GM18520 (cell line): Measurements from ENCODE around the gene DPYD.

Experiments used
- ATAC-seq: cut with Tn5 transposase; IDR thresholded peaks from one replicate; pipeline ENCODE4 v1.9.1; 2021; ENCODE audit not compliant: unreplicated experiment

Gene DPYD

DNA sequence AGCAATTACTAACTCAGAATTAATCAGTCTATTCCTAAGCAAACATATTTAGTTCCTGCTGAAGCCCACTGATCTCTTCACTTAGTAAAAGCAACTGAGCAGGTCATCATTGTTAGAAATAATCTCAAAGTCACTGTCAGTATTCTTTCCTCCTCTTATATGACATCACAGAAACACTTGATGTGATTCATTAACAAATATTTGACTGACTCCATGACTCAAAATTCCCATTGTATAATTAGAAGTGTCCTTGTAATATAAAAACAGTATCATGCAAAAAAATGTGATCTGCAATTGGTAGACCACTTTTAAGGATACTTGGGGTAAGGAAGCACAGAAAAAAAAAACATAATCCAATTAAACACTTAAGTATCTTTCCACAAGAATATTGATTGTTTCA lies 194.4 kb downstream of the DPYD start:
- ATAC-seq, result no peak

DNA sequence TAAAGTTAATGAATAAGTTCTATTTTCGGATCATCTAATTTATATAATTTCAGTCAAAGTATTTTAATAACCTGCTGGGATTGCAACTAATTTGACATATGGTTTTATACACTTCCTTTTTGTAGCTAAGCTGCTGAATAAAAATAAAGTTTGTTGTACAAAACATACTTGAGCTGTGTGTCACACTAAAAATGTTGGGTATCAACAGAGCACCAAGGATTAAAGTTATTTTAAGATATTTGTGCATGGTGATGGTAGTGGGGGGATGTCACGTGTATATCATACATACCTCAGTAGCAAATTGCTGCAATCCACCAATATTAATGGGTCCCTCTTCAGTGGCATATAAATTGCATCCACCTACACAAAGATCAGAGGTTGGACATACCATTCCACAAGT lies 199.6 kb downstream of the DPYD start:
- no peak for ATAC-seq

DNA sequence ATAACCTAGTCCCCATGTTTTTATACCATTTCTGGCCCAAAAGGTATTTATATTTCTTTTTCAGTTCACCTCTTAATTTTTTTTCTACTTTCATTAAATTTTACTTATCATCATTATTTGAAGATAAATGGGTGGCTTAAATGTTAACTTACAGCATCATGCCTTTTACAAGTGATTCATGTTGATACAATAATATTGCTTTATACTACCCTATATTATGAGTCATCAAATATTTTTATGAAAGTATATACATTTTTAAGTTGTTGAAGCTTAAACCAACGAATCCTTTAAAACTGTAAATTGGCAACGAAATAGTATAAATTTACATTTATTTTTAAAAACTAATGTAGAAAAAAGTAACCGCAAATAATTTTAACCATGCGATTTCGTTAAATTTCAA lies 207.9 kb downstream of the DPYD start:
- no peak for ATAC-seq

DNA sequence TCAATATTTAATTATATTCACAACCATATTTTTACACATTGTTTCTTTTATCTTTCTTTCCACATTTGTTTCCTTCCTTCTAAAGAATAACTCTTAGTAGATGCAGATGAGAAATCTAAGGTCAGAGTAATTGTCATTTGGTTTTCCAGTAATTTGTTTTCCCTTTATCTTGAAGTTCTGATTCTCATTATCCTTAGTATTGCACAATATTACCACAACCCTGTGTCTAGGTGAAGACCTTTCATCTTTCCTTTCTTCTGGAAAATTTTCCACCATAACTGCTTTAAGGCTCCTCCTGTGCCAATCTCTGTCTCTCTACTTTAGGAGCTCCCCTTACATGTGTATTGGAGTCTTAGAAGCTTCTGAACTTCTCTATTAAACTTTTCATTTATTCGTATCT lies 209.0 kb downstream of the DPYD start:
- ATAC-seq, result no peak

DNA sequence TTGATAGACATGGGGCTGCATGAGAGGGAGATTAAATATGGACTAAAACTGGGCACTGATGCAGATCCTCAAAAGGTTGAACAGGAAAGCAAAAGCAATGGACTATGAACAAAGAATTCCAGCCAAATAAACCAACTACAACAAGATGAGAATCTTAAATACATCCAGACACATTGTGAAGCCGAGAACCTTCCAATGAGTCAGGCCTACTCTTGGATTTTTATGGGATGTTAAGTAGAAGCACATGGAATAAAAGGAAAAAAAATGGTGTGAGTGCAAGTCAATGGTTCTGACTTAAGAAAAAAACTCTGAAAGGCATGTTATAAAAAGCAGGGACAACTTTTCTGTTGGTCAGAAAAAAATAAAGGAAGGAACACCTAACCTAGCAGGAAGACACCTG lies 227.2 kb downstream of the DPYD start:
- ATAC-seq, result no peak

DNA sequence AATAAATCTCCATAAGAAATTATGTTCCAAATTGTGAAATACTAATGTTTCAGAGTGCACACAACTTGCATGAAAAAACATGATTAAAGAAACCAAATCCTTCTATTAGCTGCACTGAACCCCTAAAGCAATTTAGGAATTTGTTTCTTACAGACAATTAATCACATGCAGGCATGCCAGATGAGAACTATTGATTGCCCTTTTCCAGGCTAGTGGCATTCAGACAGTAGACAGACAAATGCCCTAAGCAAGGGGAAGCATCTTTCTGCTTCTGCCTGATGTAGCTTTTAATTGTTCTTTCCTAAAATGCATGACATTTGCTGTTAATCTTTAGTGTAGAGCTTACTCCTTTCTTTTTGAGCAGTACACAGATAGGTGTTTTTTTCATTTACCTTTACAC lies 229.5 kb downstream of the DPYD start:
- ATAC-seq, result no peak

DNA sequence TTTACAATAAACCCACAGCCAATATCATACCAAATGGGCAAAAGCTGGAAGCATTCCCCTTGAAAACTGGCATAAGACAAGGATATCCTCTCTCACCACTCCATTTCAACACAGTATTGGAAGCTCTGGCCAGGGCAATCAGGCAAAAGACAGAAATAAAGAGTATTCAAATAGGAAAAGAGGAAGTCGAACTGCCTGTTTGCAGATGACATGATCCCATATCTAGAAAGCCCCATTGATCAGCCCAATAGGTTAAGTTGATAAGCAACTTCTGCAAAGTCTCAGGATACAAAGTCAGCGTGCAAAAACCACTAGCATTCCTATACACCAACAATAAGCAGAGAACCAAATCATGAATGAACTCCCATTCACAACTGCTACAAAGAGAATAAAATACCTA lies 235.5 kb downstream of the DPYD start:
- ATAC-seq, result no peak

DNA sequence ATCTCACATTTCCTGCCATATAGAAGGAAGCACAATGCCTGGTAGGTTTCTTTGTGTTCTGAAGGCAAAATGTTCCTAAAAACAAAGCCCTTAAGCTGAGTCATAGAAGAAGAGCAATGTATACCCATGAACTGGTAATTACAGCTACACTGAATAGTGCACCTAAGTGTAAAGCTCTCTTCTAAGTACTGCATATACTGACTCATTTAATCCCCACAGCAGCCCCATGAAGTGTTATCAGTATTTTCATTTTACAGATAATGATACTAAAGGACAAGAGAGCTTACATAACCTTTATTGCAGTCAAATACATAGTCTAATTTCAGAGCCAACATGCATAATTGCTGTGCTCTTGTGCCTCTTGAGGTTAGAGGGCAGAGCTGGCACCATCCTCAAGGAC lies 239.9 kb downstream of the DPYD start:
- ATAC-seq, result no peak

DNA sequence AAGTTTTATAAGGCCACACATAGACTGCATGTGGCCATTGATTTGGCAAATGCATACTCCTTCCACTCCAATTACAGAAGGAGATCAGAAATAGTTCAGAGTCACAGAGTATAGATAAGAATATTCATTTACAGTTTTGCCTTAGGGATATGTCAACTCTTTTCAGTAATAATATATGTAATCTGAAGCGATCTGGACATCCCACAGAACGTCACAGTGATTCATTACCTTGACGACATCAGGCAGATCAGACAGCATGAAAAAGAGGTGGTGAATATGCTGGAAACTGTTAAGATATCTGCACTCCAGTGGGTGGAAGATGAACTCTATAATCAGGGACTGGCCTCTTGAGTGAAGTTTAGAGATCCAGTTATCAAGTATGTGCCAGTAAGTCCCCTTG lies 240.4 kb downstream of the DPYD start:
- no peak for ATAC-seq

DNA sequence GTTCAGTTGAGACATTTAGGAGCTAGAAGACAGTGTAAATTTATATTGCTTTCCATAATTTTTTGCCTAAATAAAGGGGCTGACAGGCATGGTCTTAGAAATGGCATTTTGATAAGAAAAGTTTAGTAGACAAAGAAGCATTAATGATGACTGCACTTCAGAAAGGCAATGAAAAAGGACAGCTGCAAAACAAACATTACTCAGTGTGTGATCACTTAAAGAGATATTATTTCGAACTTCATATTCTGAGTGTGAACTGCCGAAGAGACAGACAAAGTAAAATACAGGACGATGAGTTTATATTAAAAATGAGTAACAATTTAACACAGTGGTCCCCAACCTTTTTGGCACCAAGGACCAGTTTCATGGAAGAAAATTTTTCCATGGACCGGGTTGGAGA lies 243.1 kb downstream of the DPYD start:
- no peak for ATAC-seq

DNA sequence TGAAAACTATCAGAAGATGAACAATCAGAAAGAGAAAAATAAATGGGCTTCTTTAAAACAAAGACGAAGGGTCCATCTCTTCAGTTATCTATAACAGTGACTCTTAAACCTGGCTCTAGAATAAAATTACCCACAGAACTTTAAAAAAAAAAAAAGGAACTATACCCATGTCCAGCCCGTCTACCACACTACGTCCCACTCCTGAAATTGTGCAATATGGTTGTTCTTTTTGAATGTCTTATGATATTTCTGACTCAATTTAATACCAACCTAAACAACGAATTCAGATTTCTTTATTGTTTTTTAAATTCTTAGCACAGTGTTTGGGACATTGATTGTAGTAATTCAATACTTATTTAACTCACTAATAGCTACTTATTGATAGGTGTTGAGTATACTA lies 246.3 kb downstream of the DPYD start:
- no peak for ATAC-seq

DNA sequence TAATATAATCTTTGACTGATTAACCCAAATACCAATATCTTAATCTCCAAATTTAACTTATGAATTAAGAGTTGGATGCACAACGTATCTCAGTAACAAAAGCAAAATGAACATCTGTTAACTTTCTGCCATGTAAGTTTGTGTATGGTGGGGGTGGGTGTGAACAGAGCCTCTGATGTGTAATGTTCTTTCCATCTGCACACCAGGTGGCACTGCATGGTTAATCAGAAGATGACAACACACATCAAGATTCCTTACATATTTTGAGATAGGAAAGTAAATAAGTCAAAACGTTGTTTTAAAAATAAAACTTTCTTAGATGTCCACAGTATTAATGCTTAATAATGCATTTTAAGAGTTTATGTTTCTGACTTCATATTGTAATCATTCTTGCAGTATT lies 251.9 kb downstream of the DPYD start:
- no peak for ATAC-seq

DNA sequence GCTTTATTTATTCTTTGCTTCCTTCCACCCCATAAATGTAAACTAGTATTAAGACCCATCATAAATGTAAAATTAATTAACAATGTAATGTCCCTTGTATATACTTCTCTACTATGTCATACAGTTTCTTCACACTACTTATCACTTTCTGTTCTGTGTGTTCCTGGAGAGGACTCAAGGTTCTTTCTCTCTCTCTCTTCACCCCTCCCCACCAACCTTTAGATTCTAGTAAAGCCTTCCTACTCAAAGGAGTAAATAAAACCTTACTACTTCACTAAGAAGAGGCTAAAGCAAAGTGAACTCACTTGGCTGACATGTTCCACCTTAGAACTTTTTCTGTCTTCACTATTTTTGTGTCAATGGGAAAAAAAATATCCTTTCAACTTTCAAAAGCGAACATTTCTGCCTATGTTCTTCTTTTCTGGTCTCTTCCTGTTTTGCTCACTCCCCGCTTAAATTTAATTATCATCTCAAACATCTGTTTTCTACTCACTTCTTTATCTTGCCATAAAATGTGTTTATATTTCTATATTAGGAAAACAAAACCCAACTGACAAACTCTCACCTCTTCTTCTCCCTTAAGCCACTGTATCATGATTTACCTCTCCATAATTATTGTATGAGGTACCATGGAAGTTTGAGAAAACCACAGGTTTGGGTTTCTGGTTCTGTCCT lies 260.3 kb downstream of the DPYD start:
- ATAC-seq, result no peak

DNA sequence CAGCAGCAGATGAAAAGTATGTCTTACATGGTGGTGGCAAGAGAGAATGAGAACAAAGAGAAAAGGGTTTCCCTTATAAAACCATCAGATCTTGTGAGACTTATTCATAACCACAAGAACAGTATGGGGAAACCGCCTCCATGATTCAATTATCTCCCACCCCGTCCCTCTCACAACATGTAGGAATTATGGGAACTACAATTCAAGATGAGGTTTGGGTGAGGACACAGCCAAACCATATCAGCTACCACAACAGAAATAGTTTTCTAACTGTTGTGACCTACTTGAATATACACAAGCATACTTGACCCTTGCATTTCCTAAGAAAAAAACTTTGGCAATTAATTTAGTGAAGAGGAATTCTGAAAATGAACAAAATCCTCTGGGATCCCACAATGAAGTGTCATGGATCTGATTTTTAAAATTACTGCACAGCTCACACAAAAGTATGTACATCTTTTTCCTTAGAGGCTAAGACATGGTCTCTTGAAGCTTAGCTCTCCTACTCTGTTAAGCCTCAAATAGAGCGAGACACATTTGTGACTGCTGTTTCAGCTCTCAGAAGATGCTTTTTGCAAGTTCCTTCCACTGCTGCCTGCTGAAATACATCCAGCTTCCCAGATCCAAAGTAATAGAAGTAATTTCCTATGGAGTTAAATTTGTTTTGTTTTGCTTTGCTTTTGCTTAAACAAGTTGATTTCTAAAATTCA lies 265.8 kb downstream of the DPYD start:
- no peak for ATAC-seq

DNA sequence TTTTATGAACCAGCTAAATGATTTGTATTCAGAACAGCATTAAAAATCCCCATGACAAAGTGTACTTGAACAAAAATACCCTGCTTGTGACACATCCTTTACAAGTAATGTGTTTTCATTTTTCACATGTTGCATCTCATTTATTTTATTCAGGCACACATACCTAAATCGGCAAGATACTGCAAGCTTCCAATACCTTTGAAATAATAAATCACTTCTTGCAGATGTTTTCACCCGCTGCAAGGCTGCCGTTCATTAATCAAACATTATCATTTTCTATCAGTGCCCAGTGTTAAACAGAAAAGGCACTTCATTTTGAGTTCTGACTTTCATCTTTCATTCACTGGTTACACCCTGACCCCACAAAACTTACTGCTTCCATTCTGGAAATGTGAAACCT lies 269.6 kb downstream of the DPYD start:
- ATAC-seq, result no peak

DNA sequence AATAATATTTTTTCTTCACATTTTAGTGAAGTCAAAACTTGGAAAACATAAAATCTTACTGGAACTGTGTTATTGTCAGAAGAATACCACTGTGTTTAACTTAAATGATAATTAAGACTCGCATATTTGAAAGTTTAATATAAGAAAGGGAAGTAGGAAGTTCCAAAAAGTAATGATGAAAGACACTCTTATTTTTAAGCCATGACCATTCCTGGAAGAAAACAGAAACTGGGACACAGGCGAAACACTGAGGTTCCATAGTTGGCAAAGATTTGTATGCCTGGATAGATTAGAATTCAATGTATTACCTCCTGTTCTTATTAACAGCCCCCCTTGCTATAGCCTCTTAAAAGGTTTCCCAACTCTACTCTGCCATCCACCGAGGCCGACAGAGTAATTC lies 271.2 kb downstream of the DPYD start:
- ATAC-seq, result no peak

DNA sequence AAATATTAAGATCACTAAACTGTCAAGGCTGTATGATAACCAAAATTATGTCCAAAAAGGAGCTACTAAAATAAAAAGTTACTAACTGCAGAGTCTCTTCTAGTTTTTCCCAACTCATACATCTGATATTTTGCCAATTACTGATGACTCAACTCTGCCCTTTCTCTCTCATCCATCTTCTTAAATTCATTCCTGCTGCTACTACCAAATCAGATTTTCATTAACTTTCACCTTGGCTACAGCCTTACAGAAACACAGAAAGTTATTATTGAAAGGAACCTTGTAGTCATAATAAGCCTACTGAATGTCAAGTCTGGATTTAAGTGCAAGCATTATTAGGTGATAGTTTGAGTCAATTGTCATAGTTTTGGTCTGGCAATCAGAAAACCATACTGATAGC lies 273.1 kb downstream of the DPYD start:
- ATAC-seq, result no peak

DNA sequence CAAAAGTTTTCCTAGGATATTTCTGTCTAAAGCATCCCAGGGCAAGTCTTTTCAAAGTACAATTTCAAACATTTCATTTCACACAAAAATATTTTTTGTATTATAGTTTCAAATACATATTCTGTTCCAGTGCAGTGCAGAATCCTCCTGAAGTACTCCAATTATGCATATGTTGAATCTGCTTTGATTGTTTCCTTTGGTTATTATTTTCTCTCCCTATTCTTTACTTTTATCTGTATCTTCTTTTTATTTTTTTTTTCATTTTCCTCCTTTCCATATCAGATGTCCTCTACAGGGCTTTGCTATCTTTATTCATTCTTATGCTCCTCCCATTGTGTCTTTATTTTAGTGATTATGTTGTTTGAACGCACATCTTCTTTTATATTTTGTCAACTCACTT lies 274.8 kb downstream of the DPYD start:
- ATAC-seq, result no peak

DNA sequence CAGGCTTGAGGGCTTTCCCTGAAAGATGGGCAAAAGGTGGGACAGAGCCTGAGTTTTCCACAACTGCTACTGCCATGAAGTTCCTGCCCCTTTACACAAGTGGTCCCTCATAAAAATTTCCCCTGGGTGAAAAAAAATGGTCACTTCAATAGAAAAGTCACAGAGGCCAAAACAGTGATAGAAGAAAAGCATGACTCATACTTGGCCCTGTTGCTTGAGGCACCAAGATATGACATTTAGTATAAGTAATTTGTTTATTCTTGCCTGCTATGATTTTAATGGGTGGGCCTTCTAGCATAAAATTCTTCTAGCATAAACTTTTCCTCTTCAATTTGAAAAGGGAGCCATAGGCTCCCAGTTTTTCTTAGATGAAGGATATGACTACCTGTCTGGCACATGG lies 280.2 kb downstream of the DPYD start:
- no peak for ATAC-seq

DNA sequence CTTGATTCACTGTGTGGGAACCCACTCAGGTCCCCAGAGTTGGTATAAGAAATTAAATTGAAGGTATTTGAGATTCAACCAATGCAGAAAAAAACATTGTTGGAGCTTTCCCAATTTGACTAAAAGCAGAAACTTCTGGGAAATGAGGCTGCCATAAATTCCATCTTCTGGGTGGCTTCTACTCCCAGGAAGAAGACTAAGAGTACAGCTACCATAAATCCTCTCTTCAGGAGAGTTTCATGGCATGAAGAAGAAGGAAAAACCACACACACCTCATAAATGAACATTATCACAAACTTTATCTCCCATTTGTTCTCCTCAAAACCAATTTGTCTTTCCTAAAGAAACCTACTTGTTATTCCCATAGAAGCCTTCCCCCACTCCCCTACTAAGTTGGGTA lies 283.9 kb downstream of the DPYD start:
- no peak for ATAC-seq

DNA sequence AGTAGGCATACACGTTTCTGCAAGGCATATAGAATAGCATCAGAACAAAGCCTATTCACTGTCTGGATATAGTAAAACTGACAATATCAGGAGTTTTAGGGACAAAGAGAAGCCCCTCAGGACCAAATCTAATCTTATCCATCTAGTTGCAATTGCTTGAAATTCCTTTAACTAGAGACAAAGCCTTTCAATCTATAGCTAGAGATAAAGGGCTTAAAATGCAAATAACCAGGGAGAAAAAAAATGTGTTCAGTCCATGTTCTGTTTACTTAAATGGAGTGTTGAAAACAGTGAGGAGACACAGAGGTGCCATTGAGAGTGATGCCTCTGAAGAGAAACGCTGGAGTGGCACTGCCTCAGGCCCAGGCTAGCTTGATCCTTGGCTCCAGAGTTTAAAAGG lies 286.1 kb downstream of the DPYD start:
- no peak for ATAC-seq

DNA sequence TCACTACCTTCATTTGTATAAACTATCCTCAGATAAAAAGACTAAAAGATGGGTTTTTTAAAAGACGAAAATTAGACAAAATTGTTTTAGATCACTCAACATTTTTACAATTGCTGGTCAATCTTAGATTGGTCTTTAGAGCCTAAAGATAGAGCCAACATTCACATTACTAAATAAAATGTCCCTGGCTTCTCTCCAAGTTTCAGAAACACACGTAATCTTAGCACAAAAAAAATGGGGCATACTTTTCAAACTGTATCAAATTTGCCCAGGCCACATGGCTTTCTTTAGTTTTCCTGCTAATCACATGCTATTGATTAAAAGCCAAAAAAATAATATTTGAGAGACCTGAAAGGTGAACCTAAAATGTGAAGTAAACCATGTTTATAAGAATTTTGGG lies 288.1 kb downstream of the DPYD start:
- ATAC-seq, result no peak

DNA sequence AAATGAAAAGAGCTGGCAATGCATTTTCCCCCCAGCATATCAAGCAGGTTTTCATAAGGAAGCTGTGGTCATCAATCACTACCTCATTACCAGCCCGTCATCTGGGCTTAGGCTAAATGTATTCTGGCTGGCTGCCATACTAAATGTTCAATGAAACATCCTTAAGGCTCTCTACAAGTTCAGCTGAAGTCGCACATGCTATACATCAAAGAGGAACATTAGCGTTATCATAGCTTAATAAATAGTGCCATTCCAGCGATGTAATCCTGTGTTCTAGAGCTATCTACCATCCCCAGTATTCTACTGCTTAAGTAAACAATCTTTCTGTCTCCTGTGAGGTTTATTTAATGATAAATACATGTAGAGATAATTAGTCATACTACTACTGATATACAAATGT lies 288.8 kb downstream of the DPYD start:
- ATAC-seq, result no peak
